Nucleus accumbens (tissue), 56 donors: ENCODE measurements around the gene CSMD2.

Source experiments
- DNase-seq, 56 donors: peaks; one replicate each; lab custom pipeline; 2025; lab: John Stamatoyannopoulos, UW

CSMD2 gene

DNA sequence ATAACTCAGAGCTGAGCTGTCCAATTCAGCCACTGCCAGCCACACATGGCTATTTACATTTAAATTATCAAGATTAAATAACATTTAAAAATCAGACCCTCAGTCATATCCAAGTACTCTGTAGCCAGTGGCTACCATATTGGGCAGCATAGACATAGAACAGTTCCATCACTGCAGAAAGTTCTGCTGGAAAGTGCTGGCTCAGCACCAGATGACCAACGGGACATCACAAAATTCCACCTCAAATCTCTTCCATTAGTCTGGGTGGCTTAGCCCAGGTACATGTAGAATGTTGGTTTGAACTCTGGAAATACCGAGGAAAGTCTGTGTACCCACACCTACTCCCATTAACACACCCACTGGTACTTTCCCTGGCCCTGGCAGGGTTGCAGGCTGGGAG, 563.3 kb downstream of the CSMD2 start:
- no peak for DNase-seq

GRCh38 chr1:33599516-33600115, 565.4 kb downstream of the CSMD2 start:
- no peak for DNase-seq

- no peak for DNase-seq
Measured at GRCh38 chr1:33588726-33589125, 576.3 kb downstream of the CSMD2 start.

- DNase-seq = no peak
Measured at GRCh38 chr1:33586795-33587194, 578.2 kb downstream of the CSMD2 start.

DNA sequence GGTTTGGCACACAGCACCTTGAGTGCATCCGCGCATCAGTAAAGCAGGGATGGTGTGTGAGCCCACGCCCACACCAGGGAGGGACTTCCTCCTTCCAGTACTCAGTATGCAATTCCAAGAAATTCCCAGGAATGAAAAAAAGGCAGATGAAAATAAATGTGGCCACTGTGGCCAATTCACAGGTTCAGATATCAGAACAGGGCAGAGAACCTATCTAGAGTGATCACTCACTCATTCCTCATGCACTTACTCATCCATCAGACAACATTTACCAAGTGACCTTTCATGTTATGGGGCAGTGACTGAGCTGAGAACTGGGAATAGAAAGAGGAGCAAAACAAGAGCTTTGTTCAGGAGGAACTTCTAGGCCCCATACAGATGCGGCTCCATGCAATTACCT, 578.9 kb downstream of the CSMD2 start:
- no peak for DNase-seq

DNA sequence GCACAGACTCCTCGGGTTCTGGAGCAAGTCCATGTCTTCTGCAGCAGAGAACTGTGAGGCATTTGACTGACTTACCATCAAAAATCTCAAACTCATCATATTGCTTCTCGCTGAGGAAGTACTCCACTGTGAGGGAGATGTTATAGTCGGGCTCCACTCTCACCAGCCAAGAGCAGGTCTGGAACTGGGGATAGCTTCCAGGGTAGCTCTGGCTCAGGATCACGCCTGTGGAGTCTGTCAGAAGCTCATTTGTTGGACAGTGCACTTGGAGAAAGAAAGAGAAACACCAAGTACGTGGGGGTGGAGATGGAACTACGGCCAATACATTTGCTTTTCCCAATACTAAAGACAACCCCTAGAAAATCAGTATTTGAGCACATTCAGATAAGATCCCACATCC, 581.5 kb downstream of the CSMD2 start:
- no peak for DNase-seq

GRCh38 chr1:33578557-33579448, 586.2 kb downstream of the CSMD2 start:
- no peak for DNase-seq

GRCh38 chr1:33577663-33578062, 587.4 kb downstream of the CSMD2 start:
- no peak for DNase-seq

DNA sequence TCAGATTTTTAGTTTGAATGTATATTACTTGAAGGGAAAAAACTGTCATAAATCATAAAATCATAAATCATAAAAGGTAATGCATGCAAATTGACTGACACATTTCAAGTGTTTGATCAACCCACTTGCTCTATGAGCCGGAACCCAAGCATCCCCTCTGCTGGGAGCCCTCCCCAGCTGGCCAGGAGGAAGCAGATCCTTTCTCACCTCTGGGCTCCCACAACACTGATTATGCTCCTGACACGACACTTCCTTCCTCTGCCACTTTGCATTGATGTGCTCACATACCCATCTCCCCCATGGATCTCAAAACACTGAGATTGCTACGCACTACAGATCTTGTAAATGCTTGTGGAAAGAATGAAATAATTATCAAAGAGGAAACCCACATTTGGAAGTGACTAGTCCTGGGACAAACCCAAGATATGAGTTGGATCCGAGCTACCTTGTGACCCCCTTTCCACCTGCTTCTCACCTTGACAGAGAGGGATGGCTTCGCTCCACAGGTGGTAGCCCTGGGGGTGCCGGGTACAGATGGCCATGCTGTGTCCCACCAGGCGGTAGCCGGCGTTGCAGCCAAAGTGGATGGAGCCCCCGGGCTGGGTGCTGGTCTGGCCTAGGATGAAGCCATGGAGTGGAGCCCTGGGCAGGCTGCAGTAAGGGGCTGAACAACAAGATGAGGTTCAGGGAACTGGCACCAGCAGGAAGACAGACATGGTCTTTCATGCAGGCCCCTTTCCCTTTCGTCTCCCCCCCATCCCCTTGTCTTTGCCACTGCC, 588.0 kb downstream of the CSMD2 start:
- DNase-seq = no peak

- DNase-seq = no peak
Measured at GRCh38 chr1:33575324-33575879, 589.6 kb downstream of the CSMD2 start.

GRCh38 chr1:33573661-33574060, 591.4 kb downstream of the CSMD2 start:
- no peak for DNase-seq

GRCh38 chr1:33572387-33572786, 592.6 kb downstream of the CSMD2 start:
- DNase-seq = no peak

DNA sequence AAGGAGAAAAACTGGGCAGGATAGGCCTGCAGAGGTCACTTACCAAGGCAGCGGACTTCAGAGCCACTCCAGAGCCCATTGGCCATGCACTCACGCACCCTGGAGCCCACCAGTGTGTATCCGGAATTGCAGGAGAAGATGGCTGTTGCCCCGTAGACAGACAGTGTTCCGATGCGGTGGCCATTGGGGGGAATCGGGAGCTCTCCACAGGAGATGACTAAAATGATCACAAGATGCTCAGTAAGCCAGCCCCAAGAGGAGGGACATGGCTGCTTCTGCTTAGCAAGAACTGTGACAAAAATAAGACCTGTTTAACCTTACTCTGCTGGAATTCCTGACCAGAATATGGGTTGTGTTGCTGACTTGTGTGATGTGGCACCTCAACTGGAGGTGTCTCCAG, 595.7 kb downstream of the CSMD2 start:
- no peak for DNase-seq

DNA sequence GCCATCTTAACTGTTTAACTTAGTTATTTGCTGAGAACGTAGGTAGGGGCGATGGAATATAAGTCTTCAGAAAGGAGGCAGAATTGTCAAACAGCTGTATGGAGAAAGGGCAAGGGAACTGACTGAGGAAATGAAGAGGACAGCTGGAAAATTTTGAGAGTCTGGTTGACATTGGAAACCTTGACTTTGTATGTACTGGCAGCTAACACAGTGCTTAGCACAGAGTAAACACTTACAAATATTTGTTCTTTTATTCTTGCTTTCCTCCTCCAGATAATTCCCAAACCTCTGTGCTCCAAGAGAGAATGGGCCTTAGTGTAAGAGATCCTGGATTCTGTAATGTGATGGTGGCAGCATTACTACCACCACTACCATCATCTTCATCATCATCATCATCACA, 601.3 kb downstream of the CSMD2 start:
- DNase-seq = no peak

DNA sequence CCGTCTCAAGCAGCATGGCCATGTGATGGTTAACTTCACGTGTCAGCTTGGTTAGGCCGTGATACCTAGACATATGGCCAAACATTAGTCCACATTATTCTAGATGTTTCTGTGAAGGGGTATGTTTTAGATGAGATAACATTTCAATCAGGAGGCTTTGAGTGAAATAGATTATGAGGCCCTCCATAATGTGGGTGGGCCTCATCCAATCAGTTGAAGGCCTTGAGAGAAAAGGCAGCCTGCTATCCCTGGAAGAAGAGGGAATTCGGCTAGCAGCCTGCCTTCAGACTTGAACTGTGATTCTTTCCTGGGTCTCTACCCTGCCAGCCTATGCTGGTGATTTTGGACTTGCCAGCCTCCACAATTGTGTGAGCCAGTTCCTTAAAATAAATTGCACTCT, 602.5 kb downstream of the CSMD2 start:
- no peak for DNase-seq

- no peak for DNase-seq
Measured at GRCh38 chr1:33561576-33561975, 603.5 kb downstream of the CSMD2 start.

- no peak for DNase-seq
Measured at GRCh38 chr1:33560680-33561079, 604.4 kb downstream of the CSMD2 start.

GRCh38 chr1:33548721-33549120, 616.3 kb downstream of the CSMD2 start:
- DNase-seq = no peak

- no peak for DNase-seq
Measured at GRCh38 chr1:33548319-33548718, 616.7 kb downstream of the CSMD2 start.

GRCh38 chr1:33547576-33547975, 617.5 kb downstream of the CSMD2 start:
- DNase-seq = no peak

DNA sequence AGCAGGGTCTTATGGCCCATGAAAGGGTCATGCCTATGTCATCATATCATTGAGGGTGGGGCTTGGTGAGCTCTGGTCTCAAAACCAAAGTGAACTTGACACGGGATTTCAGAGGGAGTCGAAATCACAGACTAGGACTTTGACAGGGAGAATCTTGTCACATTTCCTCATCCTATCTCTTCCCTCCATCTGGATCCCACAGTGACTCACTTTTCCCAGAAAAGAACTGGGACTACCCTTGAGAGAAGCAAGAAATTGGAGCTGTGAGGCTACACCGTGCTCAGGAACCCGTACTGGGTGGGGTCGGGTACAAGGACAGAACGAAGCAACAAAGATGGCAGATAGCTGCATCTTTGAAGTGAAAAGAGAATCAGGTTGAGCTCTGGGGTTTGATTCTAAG, 623.1 kb downstream of the CSMD2 start:
- no peak for DNase-seq
